PC-3 (cell line): Measurements from ENCODE around the gene CAVIN1. TPM values are rescaled to one million over a fixed set of nuclear protein-coding genes. Genes with fewer than 3 reads are reported as not detected.

Experiments used
- ATAC-seq: fragments of 200-7000 bp; cut with Tn5 transposase; 2 replicates; pipeline ENCODE4 v1.9.1; 2020; ENCODE audit warnings: mild to moderate bottlenecking, moderate library complexity
- BruUV-seq: library from RNA; stranded (reverse); fragments of 400-500 nt; replicated peaks from 2 replicates; lab custom pipeline; 2021; lab: Mats Ljungman, UMichigan
- CTCF ChIA-PET: fragments of 300-600 bp; sonication (Branson Sonifier 250); formaldehyde crosslinking; loops from one replicate; lab custom pipeline; 2022; ENCODE audit warnings: antibody characterized with exemption; lab: Charles Lee
- POLR2A ChIA-PET: fragments of 300-600 bp; sonication (Branson Sonifier 250); formaldehyde crosslinking; loops from one replicate; lab custom pipeline; 2022; ENCODE audit warnings: antibody characterized with exemption; ENCODE audit not compliant: unreplicated experiment; lab: Charles Lee
- DNase-seq: peaks from one replicate; pipeline ENCODE4 v3.0.0-alpha.2; 2015
- H2AFZ ChIP-seq: fragments of 300-600 bp; sonication (generic); 2 replicates; pipeline ENCODE4 v1.6.0; 2016; ENCODE audit warnings: antibody characterized with exemption, low read length
- H3F3A ChIP-seq: fragments of 300-600 bp; sonication (generic); one replicate; pipeline ENCODE4 v1.6.0; 2017; ENCODE audit warnings: antibody characterized with exemption, low read length, control low read depth, mild to moderate bottlenecking; ENCODE audit not compliant: unreplicated experiment
- H3K27ac ChIP-seq: fragments of 300-600 bp; sonication (generic); 2 replicates; pipeline ENCODE4 v1.5.1; 2016; ENCODE audit warnings: mild to moderate bottlenecking, low read length
- H3K27me3 ChIP-seq: fragments of 300-600 bp; sonication (generic); 2 replicates; pipeline ENCODE4 v1.6.1; 2016; ENCODE audit warnings: low read length, mixed read lengths
- H3K36me3 ChIP-seq: fragments of 300-600 bp; sonication (generic); 2 replicates; pipeline ENCODE4 v1.6.1; 2016; ENCODE audit warnings: low read depth, mixed run types, low read length, mixed read lengths
- H3K4me1 ChIP-seq: fragments of 300-600 bp; sonication (generic); 2 replicates; pipeline ENCODE4 v1.5.1; 2016; ENCODE audit warnings: low read length; ENCODE audit not compliant: insufficient read depth
- H3K4me2 ChIP-seq: fragments of 300-600 bp; sonication (generic); 2 replicates; pipeline ENCODE4 v1.6.0; 2016; ENCODE audit warnings: low read length
- H3K4me3 ChIP-seq: fragments of 300-600 bp; sonication (generic); 2 replicates; pipeline ENCODE4 v1.5.1; 2016; ENCODE audit warnings: mild to moderate bottlenecking, low read length, mixed read lengths
- H3K79me2 ChIP-seq: fragments of 300-600 bp; sonication (generic); 2 replicates; pipeline ENCODE4 v1.6.1; 2017; ENCODE audit warnings: low read length, mixed read lengths
- H3K9ac ChIP-seq: fragments of 300-600 bp; sonication (generic); 2 replicates; pipeline ENCODE4 v1.6.0; 2016; ENCODE audit warnings: mild to moderate bottlenecking, low read length
- H3K9me2 ChIP-seq: fragments of 300-600 bp; sonication (generic); replicated peaks from 2 replicates; pipeline ENCODE4 v1.6.1; 2016; ENCODE audit warnings: mixed run types, low read length, mixed read lengths
- H3K9me3 ChIP-seq: fragments of 300-600 bp; sonication (generic); 2 replicates; pipeline ENCODE4 v1.6.1; 2016; ENCODE audit warnings: low read length, mixed read lengths
- H4K20me1 ChIP-seq: fragments of 300-600 bp; sonication (generic); 2 replicates; pipeline ENCODE4 v1.6.1; 2016; ENCODE audit warnings: low read length, mixed read lengths
- CTCF ChIP-seq: fragments of 300-600 bp; sonication (generic); conservative IDR thresholded peaks from 2 replicates; pipeline ENCODE4 v1.5.1; 2017; ENCODE audit warnings: antibody characterized with exemption, low read depth, mild to moderate bottlenecking, low read length
- EZH2 ChIP-seq: fragments of 300-600 bp; sonication (generic); IDR thresholded peaks from one replicate; pipeline ENCODE4 v1.6.1; 2017; ENCODE audit warnings: antibody characterized with exemption, mild to moderate bottlenecking, low read length; ENCODE audit not compliant: unreplicated experiment
- EZH2phosphoT487 ChIP-seq: fragments of 300-600 bp; sonication (generic); IDR thresholded peaks from 2 replicates; pipeline ENCODE4 v1.6.1; 2018; ENCODE audit warnings: mild to moderate bottlenecking, antibody characterized with exemption, low read length, borderline replicate concordance
- intact Hi-C: fragments of 100-400 bp; cut with micrococcal nuclease; formaldehyde crosslinking; loops from 2 replicates; pipeline ENCODE4 v1.9.0; 2023
- total RNA-seq: library from RNA; depleted of rRNA; stranded (reverse); fragments of >200 nt; gene quantifications from 2 replicates; pipeline ENCODE4 v1.2.3, GENCODE V29; 2014

Gene CAVIN1
- total RNA-seq, 1 experiment from 2014 or later, result not detected

GRCh38 chr17:42463976-42464400, 40.9 kb upstream of the CAVIN1 start:
- Histone ChIP-seq H3K27ac (no peak overlapping the region), H2AFZ (no peak overlapping the region), H3K4me3 (no peak overlapping the region), H4K20me1 (no peaks in the 10 kb centered on the region), H3K9me2 (no peaks in the 10 kb centered on the region), H3K27me3 (no peaks in the 10 kb centered on the region), H3F3A (no peaks in the 10 kb centered on the region), H3K9ac (no peak overlapping the region), H3K9me3 (no peaks in the 10 kb centered on the region), H3K79me2 (no peaks in the 10 kb centered on the region), H3K4me1 (no peaks in the 10 kb centered on the region), H3K36me3 (no peaks in the 10 kb centered on the region), H3K4me2 (no peak overlapping the region)
- BruUV-seq, result no TSS peak
- DNase-seq (no peak), ATAC-seq (no peak)
- intact Hi-C loops, result no loop called here
- no peak for TF ChIP-seq CTCF
- ChIA-PET POLR2A (no interaction called here), CTCF (no interaction called here)

- no TSS peak for BruUV-seq
- Histone ChIP-seq H3K4me1 (no peaks in the 10 kb centered on the region), H3K36me3 (no peaks in the 10 kb centered on the region), H3K4me2 (no peak overlapping the region), H3K27me3 (no peaks in the 10 kb centered on the region), H2AFZ (no peak overlapping the region), H3K27ac (no peak overlapping the region), H3K9me2 (no peaks in the 10 kb centered on the region), H3K9me3 (no peaks in the 10 kb centered on the region), H3K9ac (no peak overlapping the region), H4K20me1 (no peaks in the 10 kb centered on the region), H3F3A (no peaks in the 10 kb centered on the region), H3K79me2 (no peaks in the 10 kb centered on the region), H3K4me3 (no peak overlapping the region)
- intact Hi-C loops, result no loop called here
- ChIA-PET CTCF (no interaction called here), POLR2A (no interaction called here)
- DNase-seq (no peak), ATAC-seq (no peak)
- TF ChIP-seq EZH2phosphoT487, result no peak
- TF ChIP-seq CTCF, result no peak
- TF ChIP-seq EZH2, result no peak
Observed at GRCh38 chr17:42460371-42460770, 37.3 kb upstream of the CAVIN1 start.

GRCh38 chr17:42459801-42460281, 36.8 kb upstream of the CAVIN1 start:
- no peaks in the 10 kb centered on the region for H3K27me3 ChIP-seq
- no peak overlapping the region for H3K27ac ChIP-seq
- no peak overlapping the region for H3K4me2 ChIP-seq
- intact Hi-C loops, result no loop called here
- no TSS peak for BruUV-seq
- H3F3A ChIP-seq, result no peaks in the 10 kb centered on the region
- H3K4me1 ChIP-seq, result no peaks in the 10 kb centered on the region
- TF ChIP-seq CTCF (no peak), EZH2 (no peak), EZH2phosphoT487 (no peak)
- CTCF ChIA-PET, result no interaction called here
- H3K36me3 ChIP-seq, result no peaks in the 10 kb centered on the region
- no peaks in the 10 kb centered on the region for H4K20me1 ChIP-seq
- no peak overlapping the region for H3K9ac ChIP-seq
- no peaks in the 10 kb centered on the region for H3K79me2 ChIP-seq
- no peak overlapping the region for H2AFZ ChIP-seq
- H3K9me2 ChIP-seq, result no peaks in the 10 kb centered on the region
- DNase-seq (no peak), ATAC-seq (no peak)
- POLR2A ChIA-PET, result no interaction called here
- no peak overlapping the region for H3K4me3 ChIP-seq
- H3K9me3 ChIP-seq, result no peaks in the 10 kb centered on the region
